Upper lobe of left lung (tissue), 4 donors: ENCODE measurements around the gene EBF3.

Experiments
- CTCF ChIP-seq, 6 experiments: fragments of 450-650 bp in 4 of 6; fragments of 200-600 bp in 2 of 6; sonication (generic) in 2 of 6; IDR thresholded peaks; one replicate each; pipeline ENCODE4 v1.5.1; 2016 to 2019; ENCODE audit warnings: antibody characterized with exemption in 6 of 6
- POLR2A ChIP-seq, 4 donors: fragments of 450-650 bp; IDR thresholded peaks; one replicate each; pipeline ENCODE4 v1.5.1; 2016 to 2017; ENCODE audit warnings: antibody characterized with exemption in 4 of 4, mild to moderate bottlenecking in 2 of 4
- POLR2AphosphoS5 ChIP-seq, 2 donors: sonication (generic); formaldehyde crosslinking; IDR thresholded peaks; one replicate each; pipeline ENCODE4 v1.5.1; 2017; ENCODE audit warnings: antibody characterized with exemption in 2 of 2

GRCh38 chr10:129970465-129971364 lies 6.6 kb upstream of the EBF3 start:
- TF ChIP-seq POLR2A (IDR thresholded peaks at IDR 0.05) (no peak), CTCF (IDR thresholded peaks at IDR 0.05) (no peak), POLR2AphosphoS5 (IDR thresholded peaks at IDR 0.05) (no peak)
